GM12891 (cell line): ENCODE measurements around the gene RFNG.
"Not testable (repeated sequence)": the region's sequence is repeated elsewhere in the genome, so short reads cannot be mapped to it uniquely, and the experiment has no call there.

Experiments used
- DNase-seq: peaks from one replicate; pipeline ENCODE4 v3.0.0; 2011; ENCODE audit warnings: low spot score; ENCODE audit not compliant: insufficient read length
- FAIRE-seq: peaks from 2 replicates; lab custom pipeline; 2011; peaks lifted over from hg19 to GRCh38; lab: Jason Lieb, UNC
- PAX5 ChIP-seq: IDR thresholded peaks from 2 replicates; pipeline ENCODE4 v1.6.1; 2011; ENCODE audit warnings: low read length, moderate library complexity, mild to moderate bottlenecking; ENCODE audit not compliant: insufficient read depth, severe bottlenecking
- POLR2A ChIP-seq: IDR thresholded peaks from 2 replicates; pipeline ENCODE4 v1.6.1; 2011; ENCODE audit warnings: low read depth, low read length, control low read depth
- POLR2AphosphoS5 ChIP-seq: IDR thresholded peaks from 2 replicates; pipeline ENCODE4 v1.6.1; 2011; ENCODE audit warnings: low read depth, low read length, control low read depth
- POU2F2 ChIP-seq: IDR thresholded peaks from 2 replicates; pipeline ENCODE4 v1.6.1; 2011; ENCODE audit warnings: low read depth, mild to moderate bottlenecking, control low read depth, low read length, moderate library complexity
- SPI1 ChIP-seq: IDR thresholded peaks from 2 replicates; pipeline ENCODE4 v1.6.1; 2011; ENCODE audit warnings: low read depth, low read length, control low read depth
- TAF1 ChIP-seq: IDR thresholded peaks from 2 replicates; pipeline ENCODE4 v1.6.1; 2011; ENCODE audit warnings: low read depth, low read length, control low read depth

Gene RFNG

DNA sequence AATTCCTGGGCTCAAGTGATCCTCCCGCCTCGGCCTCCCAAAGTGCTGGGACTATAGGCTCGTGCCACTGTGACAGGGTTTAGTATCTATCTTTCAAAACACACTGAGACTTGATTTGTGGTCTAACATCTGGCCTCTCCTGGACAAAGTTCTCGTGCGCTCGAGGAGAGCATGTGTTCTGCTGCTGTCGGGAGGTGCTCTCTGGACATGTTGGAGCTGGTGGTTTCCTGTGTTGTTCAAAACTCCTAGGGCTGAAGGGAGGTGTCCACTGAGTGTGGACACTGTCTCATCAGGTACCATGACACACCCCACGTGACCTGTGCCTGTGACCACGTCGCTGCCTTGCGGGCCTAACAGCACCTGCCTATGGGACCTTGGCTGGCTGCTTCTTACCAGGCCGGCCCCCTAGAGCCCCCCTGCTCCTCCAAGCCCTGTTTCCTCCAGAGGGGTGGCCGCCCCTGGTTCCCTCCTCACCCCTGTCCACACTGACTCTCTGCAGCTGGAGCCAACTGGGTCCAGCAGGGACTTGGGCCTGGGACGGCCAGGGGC, 5.6 kb downstream of the RFNG start:
- FAIRE-seq = no peak
- TF ChIP-seq POLR2AphosphoS5 (no peak), PAX5 (no peak), SPI1 (no peak), POLR2A (no peak), TAF1 (no peak), POU2F2 (no peak)

DNA sequence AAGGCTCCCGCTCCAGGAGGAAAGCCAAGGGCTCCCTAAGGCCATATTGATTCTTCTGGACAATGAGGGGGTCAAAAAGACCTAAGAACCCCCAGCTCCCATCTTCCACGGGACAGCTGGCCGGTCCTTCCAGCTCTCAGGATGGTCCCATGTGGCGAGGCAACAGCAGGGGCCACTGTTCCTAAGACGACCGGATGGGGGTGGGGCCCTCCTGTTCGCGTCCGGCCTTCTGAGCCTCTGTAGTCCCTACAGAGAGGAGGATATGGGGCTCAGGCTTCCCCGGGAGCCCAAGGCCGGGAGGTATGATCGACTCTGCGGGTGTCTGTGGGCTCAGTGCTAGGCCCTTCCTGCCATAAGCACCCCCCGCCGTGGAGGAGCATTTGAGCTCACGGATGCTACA, 8.1 kb downstream of the RFNG start:
- no peak for TF ChIP-seq PAX5
- no peak for TF ChIP-seq POU2F2
- TF ChIP-seq TAF1 = no peak
- no peak for TF ChIP-seq SPI1
- no peak for TF ChIP-seq POLR2AphosphoS5
- no peak for TF ChIP-seq POLR2A
- no peak for DNase-seq
- FAIRE-seq = no peak

More for the DNA sequence above, 5.6 kb downstream of the RFNG start:
- DNase-seq = no peak

DNA sequence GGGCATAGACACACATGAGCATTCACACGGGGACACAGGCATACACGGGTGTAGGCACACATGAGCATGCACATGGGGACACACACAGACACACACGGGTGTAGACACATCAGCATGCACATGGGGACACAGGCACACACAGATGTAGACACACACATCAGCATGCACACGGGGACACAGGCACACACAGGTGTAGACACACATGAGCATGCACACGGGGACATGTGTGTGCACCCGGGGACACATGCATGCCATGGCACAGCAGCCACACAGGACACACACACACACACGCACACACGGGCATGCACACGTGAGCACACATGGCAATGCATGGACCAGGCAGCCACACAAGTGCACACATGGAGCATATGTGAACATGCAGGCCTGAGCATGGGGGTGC, 9.0 kb downstream of the RFNG start:
- FAIRE-seq (no peak), DNase-seq (no peak)
- no peak for TF ChIP-seq SPI1
- no peak for TF ChIP-seq POLR2AphosphoS5
- TF ChIP-seq POU2F2 = no peak
- TF ChIP-seq POLR2A = no peak
- no peak for TF ChIP-seq TAF1
- no peak for TF ChIP-seq PAX5

DNA sequence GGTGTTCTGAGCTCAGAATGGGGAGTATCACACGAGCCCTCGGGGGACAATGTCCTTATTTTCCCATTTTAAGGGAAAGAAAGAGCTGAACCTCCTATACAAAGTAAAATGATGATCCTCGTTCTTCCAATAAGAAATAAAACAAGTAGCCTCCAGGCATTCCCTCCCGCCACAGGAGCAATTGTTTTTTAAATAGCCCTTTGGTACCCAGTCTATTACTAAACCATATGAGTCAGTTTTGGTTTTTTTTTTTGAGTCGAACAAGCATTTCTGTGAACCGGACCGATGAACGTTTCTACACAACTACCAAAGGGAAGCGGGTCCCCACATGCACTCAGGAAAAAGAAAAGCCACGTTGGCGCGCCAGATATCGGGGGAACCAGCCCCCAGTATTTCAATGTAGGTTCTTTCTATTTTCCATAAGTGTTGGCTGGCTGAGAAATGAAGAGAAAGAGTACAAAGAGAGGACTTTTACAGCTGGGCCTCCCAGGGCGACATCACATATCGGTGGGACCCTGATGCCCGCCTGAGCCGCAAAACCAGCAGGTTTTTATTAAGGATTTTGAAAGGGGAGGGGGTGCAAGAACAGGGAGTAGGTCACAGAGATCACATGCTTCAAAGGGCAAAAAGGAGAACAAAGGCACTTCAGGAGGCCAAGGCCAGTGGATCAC, 10.3 kb downstream of the RFNG start:
- no peak for FAIRE-seq
- no peak for DNase-seq
- TF ChIP-seq POLR2AphosphoS5 = no peak
- TF ChIP-seq POLR2A = no peak
- TF ChIP-seq POU2F2 = no peak
- TF ChIP-seq PAX5 = no peak
- TF ChIP-seq SPI1 = no peak
- no peak for TF ChIP-seq TAF1

DNA sequence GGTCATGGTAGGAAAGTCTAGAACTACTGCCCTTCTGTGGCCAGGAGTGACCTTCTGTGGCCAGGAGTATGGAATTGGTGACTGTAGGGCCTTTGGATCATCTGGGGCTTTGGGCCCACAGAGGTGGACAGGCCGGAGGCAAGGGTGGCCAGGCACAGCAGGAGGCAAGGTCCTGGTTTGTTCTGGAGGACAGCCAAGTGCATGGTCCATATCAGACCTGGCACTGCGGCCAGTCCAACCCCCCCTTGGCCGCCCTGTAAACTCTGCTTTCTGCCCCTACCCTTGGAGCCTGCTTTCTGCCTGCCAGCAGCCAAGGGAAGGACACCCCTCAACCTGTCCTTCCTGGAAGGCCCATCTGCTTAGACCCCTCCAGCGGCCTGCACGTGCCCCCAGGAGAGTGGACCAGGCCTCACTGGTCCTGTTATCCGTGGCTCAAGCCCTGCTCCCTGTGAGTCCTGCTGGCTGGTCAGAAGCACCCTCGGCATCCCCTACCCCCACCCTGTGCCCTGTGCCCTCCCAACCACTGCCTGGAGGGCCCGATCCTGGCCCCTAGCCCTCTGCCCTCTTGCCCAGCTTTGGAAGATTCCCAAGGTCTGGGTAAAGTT, 11.8 kb downstream of the RFNG start:
- no peak for TF ChIP-seq TAF1
- no peak for TF ChIP-seq POLR2AphosphoS5
- no peak for TF ChIP-seq PAX5
- TF ChIP-seq POU2F2 = no peak
- no peak for TF ChIP-seq SPI1
- TF ChIP-seq POLR2A = no peak
- FAIRE-seq (no peak), DNase-seq (no peak)

DNA sequence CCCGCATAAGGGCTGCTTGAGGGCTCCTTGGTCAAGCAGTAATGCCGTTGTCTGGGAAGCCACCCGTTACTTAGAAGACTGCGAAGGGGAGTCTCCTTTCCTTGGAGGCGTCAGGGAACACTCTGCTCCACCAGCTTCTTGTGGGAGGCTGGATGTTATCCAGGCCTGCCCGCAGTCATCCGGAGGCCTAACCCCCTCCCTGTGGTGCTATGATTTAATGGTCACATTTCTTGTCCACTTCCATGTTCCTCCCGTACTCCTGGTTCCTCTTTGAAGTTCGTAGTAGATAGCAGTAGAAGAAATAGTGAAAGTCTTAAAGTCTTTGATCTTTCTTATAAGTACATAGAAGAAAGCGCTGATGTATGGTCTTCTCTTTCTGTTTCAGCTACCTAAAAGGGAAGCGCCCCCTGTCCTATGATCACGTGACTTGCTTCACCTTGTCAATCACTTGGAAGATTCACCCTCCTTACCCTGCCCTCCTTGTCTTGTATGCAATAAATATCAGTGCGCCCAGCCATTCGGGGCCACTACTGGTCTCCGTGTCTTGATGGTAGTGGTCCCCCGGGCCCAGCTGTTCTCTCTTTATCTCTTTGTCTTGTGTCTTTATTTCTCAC, 12.7 kb downstream of the RFNG start:
- FAIRE-seq, DNase-seq: not testable (repeated sequence)
- 0 out of 2 replicates have a peak, but pooled peaks have one; percentile 38 for TF ChIP-seq SPI1

DNA sequence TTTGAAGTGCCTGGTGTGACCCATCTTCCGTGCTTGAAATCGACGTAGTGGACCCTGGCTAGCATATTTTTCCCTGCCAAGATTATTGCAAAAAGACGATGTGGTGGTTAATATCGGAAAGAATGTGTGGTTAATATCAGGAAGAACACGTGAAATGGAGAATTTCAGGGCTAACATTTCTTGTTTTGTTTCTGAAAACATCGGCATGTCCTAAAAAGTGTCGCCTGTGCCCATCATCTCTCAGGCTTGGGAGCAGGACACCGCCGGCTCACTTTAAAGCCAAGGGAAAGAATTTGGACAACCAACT, 13.8 kb downstream of the RFNG start:
- no peak for TF ChIP-seq PAX5
- TF ChIP-seq POLR2A = no peak
- TF ChIP-seq POLR2AphosphoS5 = no peak
- no peak for TF ChIP-seq TAF1
- FAIRE-seq (no peak), DNase-seq (no peak)

DNA sequence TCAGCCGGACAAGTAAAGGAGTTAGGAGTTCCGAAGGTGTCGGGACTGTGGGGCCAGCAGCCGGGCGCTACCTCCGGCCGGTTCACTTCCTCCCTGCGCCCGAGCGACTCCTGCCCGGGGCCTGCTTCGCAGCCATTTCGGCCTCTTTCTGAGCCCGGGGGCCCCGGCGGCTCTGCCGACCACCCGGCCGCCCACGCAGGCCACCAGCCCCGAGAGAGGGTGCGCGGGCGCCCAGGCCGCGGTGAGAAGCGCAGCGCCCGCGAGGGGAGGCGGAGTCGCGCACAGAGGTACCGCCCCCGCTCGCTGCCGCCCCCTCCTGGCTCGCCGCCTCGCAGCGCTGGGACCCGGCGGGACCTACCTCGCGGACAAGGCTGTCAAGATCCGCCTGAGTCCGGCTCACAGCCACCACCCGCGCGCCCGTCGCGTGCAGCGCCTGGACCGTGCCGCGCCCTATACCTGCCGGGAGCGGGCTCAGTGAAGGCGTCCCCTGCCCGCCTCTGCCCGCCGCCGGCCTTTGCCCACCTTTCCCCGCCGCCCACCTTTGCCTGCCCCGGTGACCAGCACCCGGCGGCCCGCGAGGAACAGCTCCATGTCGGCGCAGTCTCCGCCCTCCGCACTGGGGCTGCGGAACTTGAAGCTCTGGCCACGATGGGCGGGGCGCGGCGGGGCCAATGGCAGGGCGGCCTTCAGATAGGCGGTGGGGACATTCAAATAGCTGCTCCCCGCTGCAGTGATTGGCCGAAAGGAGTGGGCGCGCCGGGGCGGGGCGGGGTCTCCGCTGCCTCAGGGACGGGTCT, 14.3 kb downstream of the RFNG start, which contains the start of gene DCXR:
DCXR (minus strand) TSS at position 606 of the 797 bp plus-strand sequence; CDS start at position 591, 15 bp downstream.
- peak; percentile 99 for DNase-seq
- peak; percentile 96 for FAIRE-seq
- TF ChIP-seq POLR2A = peak; percentile 80
- TF ChIP-seq POU2F2 = peak; percentile 52; the same call in 1 of the 2 replicates
- peak; percentile 42; the same call in 1 of the 2 replicates for TF ChIP-seq SPI1
- peak; percentile 80 for TF ChIP-seq POLR2AphosphoS5
- TF ChIP-seq PAX5 = no peak

DNA sequence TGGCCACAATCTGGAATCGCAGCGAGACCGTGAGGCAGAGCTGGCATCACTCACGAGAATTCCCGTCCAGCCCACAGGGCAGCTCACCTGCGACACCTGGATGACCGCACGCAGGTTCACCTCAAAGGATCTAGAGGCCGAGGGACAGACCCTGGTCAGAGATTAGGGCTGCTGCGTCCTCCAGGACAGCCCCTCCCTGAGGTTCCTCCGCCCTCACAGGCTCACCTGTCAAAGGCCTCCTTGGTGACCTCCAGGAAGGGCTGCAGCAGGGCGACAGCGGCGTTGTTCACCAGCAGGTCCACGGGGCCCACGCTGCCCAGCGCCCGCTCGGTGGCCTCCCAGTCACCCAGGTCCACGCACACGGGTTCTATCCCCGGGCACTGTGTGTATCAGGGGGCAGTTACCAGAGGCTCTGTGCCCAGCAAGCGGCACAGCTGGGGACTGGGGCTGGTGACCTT, 14.9 kb downstream of the RFNG start:
- DNase-seq (no peak), FAIRE-seq (peak; percentile 20)
- TF ChIP-seq TAF1 (no peak), POLR2AphosphoS5 (no peak), POLR2A (no peak), PAX5 (no peak), SPI1 (no peak), POU2F2 (no peak)
